Measurements from ENCODE around the gene BBIP1.

DNA sequence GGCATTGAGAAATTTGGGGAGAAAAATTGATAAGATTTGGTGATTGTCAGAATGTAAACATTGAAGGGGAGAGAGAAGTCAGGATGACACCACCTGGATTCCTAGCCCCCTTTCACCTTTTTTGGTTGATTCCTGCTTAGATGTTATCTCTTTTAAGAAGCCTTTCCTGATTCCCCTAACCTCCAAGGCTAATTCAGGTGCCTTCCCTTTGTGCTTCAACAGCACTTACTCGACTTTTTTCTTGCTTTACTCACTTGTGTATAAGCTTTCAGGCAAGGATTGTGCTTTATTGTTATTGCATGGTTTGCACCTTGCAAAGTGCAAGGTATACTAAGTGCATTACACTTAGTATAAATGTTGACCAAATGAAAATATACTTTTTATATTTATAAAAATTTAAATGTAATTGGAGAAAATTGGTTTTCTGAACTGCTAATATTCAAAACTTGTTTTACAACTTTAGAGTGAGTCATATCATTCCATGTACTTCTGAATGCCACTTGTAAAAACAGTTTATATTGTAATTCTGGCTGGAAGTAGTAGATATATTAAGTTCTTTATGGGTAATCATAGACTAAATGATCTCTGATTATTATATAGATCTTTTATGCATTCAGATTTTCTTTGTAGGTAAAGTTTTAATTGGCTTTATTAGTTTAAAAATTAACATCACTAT is 13.7 kb upstream of the BBIP1 start:
- TF ChIP-seq, protein P1, sequence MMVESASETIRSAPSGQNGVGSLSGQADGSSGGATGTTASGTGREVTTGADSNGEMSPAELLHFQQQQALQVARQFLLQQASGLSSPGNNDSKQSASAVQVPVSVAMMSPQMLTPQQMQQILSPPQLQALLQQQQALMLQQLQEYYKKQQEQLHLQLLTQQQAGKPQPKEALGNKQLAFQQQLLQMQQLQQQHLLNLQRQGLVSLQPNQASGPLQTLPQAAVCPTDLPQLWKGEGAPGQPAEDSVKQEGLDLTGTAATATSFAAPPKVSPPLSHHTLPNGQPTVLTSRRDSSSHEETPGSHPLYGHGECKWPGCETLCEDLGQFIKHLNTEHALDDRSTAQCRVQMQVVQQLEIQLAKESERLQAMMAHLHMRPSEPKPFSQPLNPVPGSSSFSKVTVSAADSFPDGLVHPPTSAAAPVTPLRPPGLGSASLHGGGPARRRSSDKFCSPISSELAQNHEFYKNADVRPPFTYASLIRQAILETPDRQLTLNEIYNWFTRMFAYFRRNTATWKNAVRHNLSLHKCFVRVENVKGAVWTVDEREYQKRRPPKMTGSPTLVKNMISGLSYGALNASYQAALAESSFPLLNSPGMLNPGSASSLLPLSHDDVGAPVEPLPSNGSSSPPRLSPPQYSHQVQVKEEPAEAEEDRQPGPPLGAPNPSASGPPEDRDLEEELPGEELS (CRISPR knock-in tag; IDR thresholded peaks at IDR 0.05), result no peak
- no peak for TF ChIP-seq JUN (CRISPR knock-in tag; IDR thresholded peaks at IDR 0.05)
- TF ChIP-seq SP1 (CRISPR knock-in tag; conservative IDR thresholded peaks at IDR 0.05), result no peak
